Activated CD4-positive, CD25-positive, alpha-beta regulatory T cell treated with anti-CD3 and anti-CD28 coated beads, Interleukin-2, amount 50 U/mL, for 16 hours (primary cell): ENCODE results near the gene SLC35E4.
A peak's percentile ranks its signal among the peaks of the same experiment; 100 is the strongest.
"Not testable (repeated sequence)": the region's sequence is repeated elsewhere in the genome, so short reads cannot be mapped to it uniquely, and the experiment has no call there.

Experiments used
- DNase-seq: peaks from one replicate; pipeline ENCODE4 v3.0.0-alpha.2; 2020; ENCODE audit warnings: low read depth, low spot score

SLC35E4 gene, protein sequence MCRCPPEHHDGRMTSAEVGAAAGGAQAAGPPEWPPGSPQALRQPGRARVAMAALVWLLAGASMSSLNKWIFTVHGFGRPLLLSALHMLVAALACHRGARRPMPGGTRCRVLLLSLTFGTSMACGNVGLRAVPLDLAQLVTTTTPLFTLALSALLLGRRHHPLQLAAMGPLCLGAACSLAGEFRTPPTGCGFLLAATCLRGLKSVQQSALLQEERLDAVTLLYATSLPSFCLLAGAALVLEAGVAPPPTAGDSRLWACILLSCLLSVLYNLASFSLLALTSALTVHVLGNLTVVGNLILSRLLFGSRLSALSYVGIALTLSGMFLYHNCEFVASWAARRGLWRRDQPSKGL

GRCh38 chr22:30635273-30636225 lies at the start of gene SLC35E4:
Gene SLC35E4 (plus strand): TSS chr22:30635781. CDS start chr22:30636451, 670 bp downstream.
- peak; percentile 90 for DNase-seq

GRCh38 chr22:30586414-30586813 lies 49.2 kb upstream of the SLC35E4 start:
- DNase-seq = no peak

- DNase-seq = no peak
Measured at GRCh38 chr22:30591191-30591587, 44.4 kb upstream of the SLC35E4 start.

DNA sequence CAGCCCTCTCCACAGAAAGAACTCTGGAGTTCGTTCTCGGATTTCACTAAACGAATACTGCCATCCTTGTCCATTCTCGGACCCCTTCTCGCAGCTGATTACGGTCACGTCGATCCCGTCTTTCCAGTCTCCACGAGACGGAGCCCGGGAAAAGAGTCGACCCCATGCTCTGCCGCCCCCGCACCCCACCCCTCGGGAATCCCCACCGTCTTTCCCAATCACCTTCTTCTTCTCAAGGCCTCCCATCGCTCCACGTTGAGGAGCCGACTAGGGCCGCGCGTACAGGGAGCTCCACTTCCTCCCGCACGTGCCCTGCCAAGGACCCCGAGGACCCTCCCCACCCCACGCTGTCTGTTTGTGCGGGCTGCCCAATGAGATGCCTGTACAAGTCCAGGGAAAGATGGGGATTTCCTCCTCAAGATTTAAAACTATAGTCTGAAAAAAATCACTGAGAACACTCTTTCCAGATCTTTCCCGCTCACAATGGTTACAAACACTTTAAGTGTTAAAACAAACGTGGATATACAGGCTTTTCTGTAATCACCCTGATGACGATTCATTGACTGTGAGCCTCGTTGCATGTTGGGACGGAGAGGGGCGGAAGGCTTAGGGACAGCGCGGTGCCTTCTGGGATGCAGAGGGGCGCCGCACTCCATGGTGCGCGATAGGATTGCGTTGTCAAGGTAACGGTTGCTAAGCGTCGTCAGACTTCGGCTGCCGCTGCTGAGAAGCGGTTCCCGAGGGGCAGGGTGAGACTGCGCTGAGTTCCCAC lies 43.8 kb upstream of the SLC35E4 start, which contains the start of gene PES1:
TSS of gene PES1 (minus strand) at position 323 of the 772 bp plus-strand sequence. CDS start at position 246, 77 bp downstream.
- peak; percentile 92 for DNase-seq

DNA sequence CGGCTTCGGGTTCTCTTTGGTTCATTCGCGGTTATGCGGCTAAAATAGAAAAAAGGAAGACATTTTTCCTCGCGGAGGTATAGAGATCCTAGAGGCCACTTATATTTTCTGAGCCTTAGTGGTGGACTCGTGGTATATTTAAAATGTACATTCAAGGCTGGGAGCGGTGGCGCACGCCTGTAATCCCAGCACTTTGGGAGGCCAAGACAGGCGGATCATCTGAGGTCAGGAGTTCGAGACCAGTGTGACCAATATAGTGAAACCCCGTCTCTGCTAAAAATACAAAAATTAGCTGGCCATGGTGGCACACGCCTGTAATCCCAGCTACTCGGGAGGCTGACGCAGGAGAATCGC lies 43.2 kb upstream of the SLC35E4 start:
- DNase-seq = not testable (repeated sequence)

- no peak for DNase-seq
Measured at GRCh38 chr22:30596199-30596598, 39.4 kb upstream of the SLC35E4 start.

- DNase-seq = no peak
Measured at GRCh38 chr22:30596886-30597285, 38.7 kb upstream of the SLC35E4 start.

GRCh38 chr22:30598986-30599385 lies 36.6 kb upstream of the SLC35E4 start:
- DNase-seq = no peak

GRCh38 chr22:30600921-30601320 lies 34.7 kb upstream of the SLC35E4 start:
- no peak for DNase-seq

DNA sequence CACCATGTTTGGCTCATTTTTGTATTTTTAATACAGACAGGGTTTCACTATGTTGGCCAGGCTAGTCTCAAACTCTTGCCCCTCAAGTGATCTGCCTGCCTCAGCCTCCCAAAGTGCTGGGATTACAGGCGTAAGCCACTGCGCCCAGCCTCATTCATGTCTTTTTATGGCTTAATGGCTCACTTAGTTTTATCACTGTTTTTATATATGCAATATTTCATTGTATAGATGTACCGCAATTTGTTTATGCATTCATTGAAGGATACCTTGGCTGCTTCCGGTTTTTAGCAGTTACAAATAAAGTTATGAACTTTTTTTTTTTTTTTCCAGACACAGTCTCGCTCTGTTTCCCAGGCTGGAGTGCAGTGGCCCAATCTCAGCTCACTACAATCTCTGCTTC lies 34.1 kb upstream of the SLC35E4 start:
- no peak for DNase-seq

GRCh38 chr22:30602049-30602448 lies 33.5 kb upstream of the SLC35E4 start:
- DNase-seq = no peak

GRCh38 chr22:30603801-30604200 lies 31.8 kb upstream of the SLC35E4 start:
- DNase-seq = no peak

DNA sequence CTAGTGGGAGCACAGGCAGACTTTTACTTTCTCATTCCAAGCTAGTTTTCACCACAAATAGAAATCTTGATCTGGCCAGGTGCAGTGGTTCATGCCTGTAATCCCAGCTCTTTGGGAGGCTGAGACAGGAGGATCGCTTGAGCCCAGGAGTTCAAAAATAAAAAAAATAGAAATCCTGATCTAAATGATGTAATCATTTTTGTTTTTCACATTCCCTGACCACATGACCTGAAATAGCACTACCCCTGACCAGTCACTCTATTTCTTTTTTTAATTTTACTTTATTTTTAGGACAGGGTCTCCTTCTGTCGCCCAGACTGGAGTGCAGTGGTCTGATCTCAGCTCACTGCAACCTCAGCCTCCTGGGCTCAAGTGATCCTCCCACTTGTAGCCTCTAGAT lies 30.9 kb upstream of the SLC35E4 start:
- DNase-seq = no peak

GRCh38 chr22:30605449-30606110 lies 30.0 kb upstream of the SLC35E4 start:
- DNase-seq = no peak

DNA sequence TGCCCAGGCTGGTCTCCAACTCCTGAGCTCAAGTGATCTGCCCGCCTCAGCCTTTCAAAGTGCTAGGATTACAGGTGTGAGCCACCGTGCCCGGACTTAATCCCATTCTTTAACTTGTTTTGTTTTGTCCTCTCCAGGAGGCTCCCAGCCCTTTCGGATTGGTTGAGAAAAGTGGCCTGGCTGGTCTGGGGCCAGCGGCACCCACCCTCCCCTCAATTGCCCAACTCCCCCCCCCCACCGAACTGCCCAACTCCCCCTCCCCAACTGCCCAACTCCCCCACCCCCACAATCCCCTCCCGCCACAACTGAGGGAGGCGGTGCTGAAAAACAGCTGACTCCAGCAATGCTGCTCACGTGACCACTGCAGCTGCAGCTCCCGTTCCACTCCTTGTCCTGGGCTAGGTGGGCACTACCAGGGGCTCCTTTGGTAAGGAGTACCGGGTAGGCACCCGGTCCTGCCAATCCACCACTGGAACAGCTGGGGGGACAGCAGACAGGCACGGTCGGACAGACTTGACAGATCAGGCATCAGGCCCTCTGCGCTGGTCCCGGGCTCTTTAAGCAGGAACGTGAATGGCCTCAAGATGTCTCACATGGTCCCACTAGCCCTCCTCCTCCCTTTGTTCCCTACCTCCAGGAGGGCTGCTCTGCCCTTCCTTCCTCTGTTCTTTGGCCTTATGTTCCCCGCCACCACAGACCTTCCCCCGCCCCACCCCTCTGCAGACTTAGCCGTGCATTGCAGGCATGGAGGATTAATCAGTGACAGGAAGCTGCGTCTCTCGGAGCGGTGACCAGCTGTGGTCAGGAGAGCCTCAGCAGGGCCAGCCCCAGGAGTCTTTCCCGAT lies 28.9 kb upstream of the SLC35E4 start, which contains the start of gene TCN2:
TSS of gene TCN2 (plus strand) at position 720 of the 845 bp plus-strand sequence. CDS start 158 bp downstream, outside the sequence.
- no peak for DNase-seq

DNA sequence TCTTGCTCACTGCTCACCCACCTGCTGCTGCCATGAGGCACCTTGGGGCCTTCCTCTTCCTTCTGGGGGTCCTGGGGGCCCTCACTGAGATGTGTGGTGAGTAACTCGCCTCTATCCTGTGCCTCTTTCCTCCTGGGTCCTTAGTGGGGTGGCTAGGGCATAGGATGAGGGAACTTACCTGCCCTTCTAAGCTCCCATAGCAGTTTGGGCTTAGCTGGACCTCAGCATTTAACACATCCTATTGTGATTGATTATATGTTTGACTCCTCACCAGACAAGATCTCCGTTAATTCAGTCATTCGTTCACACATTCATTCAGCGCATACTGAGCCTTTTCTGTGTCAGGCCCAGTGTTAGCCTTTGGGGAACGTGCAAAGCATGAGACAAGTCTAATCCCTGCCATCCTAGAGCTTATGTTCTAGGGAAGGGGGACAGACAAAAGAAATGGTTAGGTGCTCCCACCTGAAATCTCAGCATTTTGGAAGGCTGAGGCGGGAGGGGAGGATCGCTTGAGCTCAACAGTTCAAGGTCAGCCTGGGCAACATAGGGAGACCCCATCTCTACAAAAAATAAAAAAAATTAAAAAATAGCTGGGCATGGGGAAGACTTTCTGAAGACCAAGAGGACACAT lies 28.2 kb upstream of the SLC35E4 start:
- no peak for DNase-seq

- DNase-seq = no peak
Measured at GRCh38 chr22:30607939-30608338, 27.6 kb upstream of the SLC35E4 start.

GRCh38 chr22:30609260-30610185 lies 26.1 kb upstream of the SLC35E4 start:
- DNase-seq = no peak

DNA sequence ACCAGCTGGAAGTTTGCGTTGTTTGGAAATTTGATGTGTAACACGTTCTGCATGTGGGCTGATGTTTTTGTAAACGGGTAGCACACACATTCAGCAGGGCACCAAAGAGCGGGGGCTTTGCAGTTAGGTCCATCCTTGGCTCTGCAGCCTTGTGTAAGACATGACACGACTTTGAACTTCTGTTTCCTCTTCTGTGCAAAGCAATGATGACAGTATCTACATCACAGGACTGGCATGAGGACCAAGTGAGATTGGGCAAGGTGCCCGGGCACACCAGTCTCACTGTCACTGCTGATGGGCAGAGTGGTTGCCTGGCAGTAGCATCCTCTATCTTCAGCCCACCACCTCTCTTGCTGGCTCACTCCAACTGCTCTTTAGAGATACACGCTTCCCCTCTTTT lies 25.3 kb upstream of the SLC35E4 start:
- no peak for DNase-seq
